ENCODE measurements around the gene EIF3B.
A peak's percentile ranks its signal among the peaks of the same experiment; 100 is the strongest.
"Not testable (repeated sequence)": the region's sequence is repeated elsewhere in the genome, so short reads cannot be mapped to it uniquely, and the experiment has no call there.

EIF3B gene

GRCh38 chr7:2379161-2379560 lies 24.5 kb downstream of the EIF3B start:
- DNase-seq = no peak

- no peak for DNase-seq
Measured at GRCh38 chr7:2379821-2380450, 25.3 kb downstream of the EIF3B start.

- no peak for DNase-seq
Measured at GRCh38 chr7:2380461-2380860, 25.8 kb downstream of the EIF3B start.

GRCh38 chr7:2381227-2381626 lies 26.6 kb downstream of the EIF3B start:
- no peak for DNase-seq

GRCh38 chr7:2381881-2382509 lies 27.4 kb downstream of the EIF3B start:
- peak; percentile 52 for DNase-seq

- DNase-seq = no peak
Measured at GRCh38 chr7:2383543-2384274, 29.1 kb downstream of the EIF3B start.

GRCh38 chr7:2384354-2385243 lies 30.0 kb downstream of the EIF3B start:
- peak; percentile 51 for DNase-seq

GRCh38 chr7:2386122-2386521 lies 31.5 kb downstream of the EIF3B start:
- not testable (repeated sequence) for DNase-seq

GRCh38 chr7:2386964-2387669 lies 32.5 kb downstream of the EIF3B start:
- no peak for DNase-seq

GRCh38 chr7:2387897-2388636 lies 33.4 kb downstream of the EIF3B start:
- peak; percentile 49 for DNase-seq

- DNase-seq = no peak
Measured at GRCh38 chr7:2388637-2388954, 34.0 kb downstream of the EIF3B start.

- DNase-seq = peak; percentile 50
Measured at GRCh38 chr7:2390020-2390816, 35.6 kb downstream of the EIF3B start.

- DNase-seq = no peak
Measured at GRCh38 chr7:2393706-2394105, 39.1 kb downstream of the EIF3B start.

- no peak for DNase-seq
Measured at GRCh38 chr7:2394566-2395082, 40.0 kb downstream of the EIF3B start.

GRCh38 chr7:2398506-2398905 lies 43.9 kb downstream of the EIF3B start:
- DNase-seq = no peak

- peak; percentile 79 for DNase-seq
Measured at GRCh38 chr7:2399848-2400587, 45.4 kb downstream of the EIF3B start.

GRCh38 chr7:2402687-2403013 lies 48.0 kb downstream of the EIF3B start:
- no peak for DNase-seq

GRCh38 chr7:2403014-2403717 lies 48.5 kb downstream of the EIF3B start, which contains the start of gene CHST12:
Gene CHST12, plus strand, starts transcription at chr7:2403611. Its CDS starts 29,029 bp downstream, at chr7:2432640.
- DNase-seq = peak; percentile 97
